KMS-11 (cell line): Measurements from ENCODE around the gene CDH9.

Source experiments
- H2AFZ ChIP-seq: fragments of 200-600 bp; sonication (generic); 2 replicates; pipeline ENCODE4 v1.6.1; 2016; ENCODE audit warnings: antibody characterized with exemption, mixed run types, low read depth
- H3K27ac ChIP-seq: fragments of 200-600 bp; sonication (generic); 2 replicates; pipeline ENCODE4 v1.6.1; 2016; ENCODE audit warnings: mild to moderate bottlenecking, mixed run types
- H3K27me3 ChIP-seq: fragments of 200-600 bp; sonication (generic); 2 replicates; pipeline ENCODE4 v1.6.1; 2017; ENCODE audit warnings: mild to moderate bottlenecking, low read depth, mixed run types, moderate library complexity; ENCODE audit not compliant: insufficient read depth
- H3K36me3 ChIP-seq: fragments of 200-600 bp; sonication (generic); 2 replicates; pipeline ENCODE4 v1.6.1; 2017; ENCODE audit warnings: mild to moderate bottlenecking, mixed run types; ENCODE audit not compliant: insufficient read depth
- H3K4me1 ChIP-seq: fragments of 200-600 bp; sonication (generic); 2 replicates; pipeline ENCODE4 v1.6.1; 2016; ENCODE audit warnings: mild to moderate bottlenecking, low read depth, mixed run types; ENCODE audit not compliant: poor library complexity, severe bottlenecking
- H3K4me2 ChIP-seq: fragments of 200-600 bp; sonication (generic); 2 replicates; pipeline ENCODE4 v1.7.0; 2016; ENCODE audit warnings: mild to moderate bottlenecking, mixed run types
- H3K4me3 ChIP-seq: fragments of 200-600 bp; sonication (generic); IDR thresholded peaks from 2 replicates; pipeline ENCODE4 v1.6.1; 2017; ENCODE audit warnings: low read depth, low read length, mixed read lengths; ENCODE audit not compliant: insufficient read depth
- H3K79me2 ChIP-seq: fragments of 200-600 bp; sonication (generic); 2 replicates; pipeline ENCODE4 v1.6.1; 2016; ENCODE audit warnings: low read depth, mixed run types; ENCODE audit not compliant: insufficient read depth
- H3K9ac ChIP-seq: fragments of 200-600 bp; sonication (generic); 2 replicates; pipeline ENCODE4 v1.6.1; 2016; ENCODE audit warnings: mild to moderate bottlenecking, mixed run types
- H4K20me1 ChIP-seq: fragments of 200-600 bp; sonication (generic); 2 replicates; pipeline ENCODE4 v1.6.1; 2016; ENCODE audit warnings: mild to moderate bottlenecking, mixed run types; ENCODE audit not compliant: insufficient read depth
- CTCF ChIP-seq: fragments of 200-600 bp; sonication (generic); conservative IDR thresholded peaks from 2 replicates; pipeline ENCODE4 v1.6.1; 2017; ENCODE audit warnings: low read depth, mild to moderate bottlenecking, antibody characterized with exemption, low read length, moderate library complexity, mixed read lengths

CDH9 gene

GRCh38 chr5:26881901-26882300, 156.5 kb downstream of the CDH9 start:
- Histone ChIP-seq H3K79me2 (peaks cover 98% of the 10 kb centered on the region), H2AFZ (no peak overlapping the region), H3K9ac (peak overlapping the region; percentile 99), H3K27ac (peak overlapping the region; percentile 98), H3K27me3 (no peaks in the 10 kb centered on the region), H3K36me3 (no peaks in the 10 kb centered on the region), H3K4me3 (no peak overlapping the region), H4K20me1 (no peaks in the 10 kb centered on the region), H3K4me2 (peak overlapping the region; percentile 98), H3K4me1 (peaks cover 19% of the 10 kb centered on the region)
- no peak for TF ChIP-seq CTCF

- Histone ChIP-seq H3K9ac (peak overlapping the region; percentile 99), H3K36me3 (no peaks in the 10 kb centered on the region), H3K4me3 (no peak overlapping the region), H3K27ac (peak overlapping the region; percentile 98), H3K4me2 (peak overlapping the region; percentile 77), H3K27me3 (no peaks in the 10 kb centered on the region), H3K4me1 (peaks cover 29% of the 10 kb centered on the region), H2AFZ (peak overlapping the region; percentile 36; the same call in 1 of the 2 replicates), H3K79me2 (peaks cover 65% of the 10 kb centered on the region), H4K20me1 (no peaks in the 10 kb centered on the region)
- no peak for TF ChIP-seq CTCF
Measured at GRCh38 chr5:26877154-26877553, 161.2 kb downstream of the CDH9 start.

GRCh38 chr5:26872337-26872736, 166.0 kb downstream of the CDH9 start:
- no peak overlapping the region for H3K4me3 ChIP-seq
- H4K20me1 ChIP-seq, result no peaks in the 10 kb centered on the region
- H3K36me3 ChIP-seq, result no peaks in the 10 kb centered on the region
- H3K79me2 ChIP-seq, result peaks cover 22% of the 10 kb centered on the region
- no peak for TF ChIP-seq CTCF
- no peak overlapping the region for H2AFZ ChIP-seq
- peaks cover 29% of the 10 kb centered on the region for H3K4me1 ChIP-seq
- peak overlapping the region; percentile 46; the same call in 1 of the 2 replicates for H3K9ac ChIP-seq
- peak overlapping the region; percentile 51 for H3K27ac ChIP-seq
- H3K27me3 ChIP-seq, result no peaks in the 10 kb centered on the region
- H3K4me2 ChIP-seq, result peak overlapping the region; percentile 13

GRCh38 chr5:26869781-26870180, 168.6 kb downstream of the CDH9 start:
- 0 out of 2 replicates have a peak, but pooled peaks cover 4% of the 10 kb centered on the region for H3K79me2 ChIP-seq
- TF ChIP-seq CTCF, result no peak
- H2AFZ ChIP-seq, result no peak overlapping the region
- no peak overlapping the region for H3K4me2 ChIP-seq
- H3K4me3 ChIP-seq, result no peak overlapping the region
- H3K27ac ChIP-seq, result peak overlapping the region; percentile 51; the same call in 1 of the 2 replicates
- no peaks in the 10 kb centered on the region for H3K27me3 ChIP-seq
- peaks cover 11% of the 10 kb centered on the region for H3K4me1 ChIP-seq
- H3K36me3 ChIP-seq, result no peaks in the 10 kb centered on the region
- H3K9ac ChIP-seq, result peak overlapping the region; percentile 9; the same call in 1 of the 2 replicates
- no peaks in the 10 kb centered on the region for H4K20me1 ChIP-seq
